Right hindlimb (tissue), 1 donor: ENCODE results near the gene CREBL2.
"Not testable (repeated sequence)": the region's sequence is repeated elsewhere in the genome, so short reads cannot be mapped to it uniquely, and the experiment has no call there.

ENCODE experiments used
- DNase-seq: peaks from one replicate; pipeline ENCODE4 v3.0.0-alpha.2; 2018

The CREBL2 gene

GRCh38 chr12:12599750-12600643, 11.7 kb upstream of the CREBL2 start:
- DNase-seq = no peak

- DNase-seq = no peak
Observed at GRCh38 chr12:12600659-12601058, 11.0 kb upstream of the CREBL2 start.

GRCh38 chr12:12604740-12605139, 6.9 kb upstream of the CREBL2 start:
- no peak for DNase-seq

- DNase-seq = no peak
Observed at GRCh38 chr12:12606781-12607589, 4.7 kb upstream of the CREBL2 start.

- no peak for DNase-seq
Observed at GRCh38 chr12:12608557-12608957, 3.1 kb upstream of the CREBL2 start.

GRCh38 chr12:12609692-12610091, 2.0 kb upstream of the CREBL2 start:
- no peak for DNase-seq

GRCh38 chr12:12610711-12611110, 965 bp upstream of the CREBL2 start:
- DNase-seq = no peak

GRCh38 chr12:12612358-12612757, 682 bp downstream of the CREBL2 start:
- DNase-seq = no peak

DNA sequence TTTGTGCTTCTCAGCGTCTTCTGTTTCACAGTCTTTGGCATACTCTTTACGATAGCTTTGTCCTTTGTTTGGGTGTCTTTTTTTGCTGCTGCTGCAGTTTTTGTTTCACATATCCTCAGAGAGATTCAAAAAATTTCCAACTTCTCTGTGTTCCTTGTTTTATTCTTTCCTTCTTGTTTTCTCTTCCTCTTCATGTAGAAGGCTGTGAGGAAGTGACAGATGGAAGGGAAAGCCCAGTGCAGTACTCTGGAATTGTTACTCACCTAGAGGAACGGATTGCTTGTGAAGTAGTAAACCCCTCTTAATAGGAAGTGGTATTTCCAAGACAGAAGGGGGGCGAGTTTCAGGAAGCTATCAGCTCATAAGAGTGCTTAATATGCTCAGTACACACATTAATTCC, 1.7 kb downstream of the CREBL2 start:
- no peak for DNase-seq

DNA sequence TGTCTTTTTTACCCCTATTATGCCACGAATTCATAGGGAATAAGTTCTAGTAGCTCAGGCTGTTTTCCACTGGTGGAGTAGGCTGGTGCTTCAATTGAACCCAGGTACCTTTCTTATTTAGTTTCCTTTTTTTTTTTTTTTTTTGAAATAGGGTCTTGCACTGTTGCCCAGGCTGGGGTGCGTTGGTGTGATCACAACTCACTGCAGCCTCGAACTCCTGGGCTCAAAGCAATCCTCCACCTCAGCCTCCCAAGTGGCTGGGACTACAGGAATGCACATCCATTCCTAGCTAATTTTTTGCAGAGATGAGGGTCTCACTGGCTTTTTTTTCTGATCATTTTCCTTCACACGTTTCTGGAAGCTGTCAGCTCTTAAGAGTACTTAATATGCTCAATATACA, 2.7 kb downstream of the CREBL2 start:
- DNase-seq = no peak

GRCh38 chr12:12616512-12617310, 5.0 kb downstream of the CREBL2 start:
- no peak for DNase-seq

DNA sequence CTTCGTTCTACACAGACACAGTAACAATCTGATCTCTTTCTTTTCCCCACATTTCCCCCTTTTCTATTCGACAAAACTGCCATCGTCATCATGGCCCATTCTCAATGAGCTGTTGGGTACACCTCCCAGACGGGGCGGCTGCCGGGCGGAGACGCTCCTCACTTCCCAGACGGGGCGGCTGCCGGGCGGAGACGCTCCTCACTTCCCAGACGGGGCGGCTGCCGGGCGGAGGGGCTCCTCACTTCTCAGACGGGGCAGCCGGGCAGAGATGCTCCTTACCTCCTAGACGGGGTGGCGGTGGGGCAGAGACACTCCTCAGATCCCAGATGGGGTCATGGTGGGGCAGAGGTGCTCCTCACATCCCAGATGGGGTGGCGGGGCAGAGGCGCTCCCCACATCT, 6.4 kb downstream of the CREBL2 start:
- DNase-seq = not testable (repeated sequence)

DNA sequence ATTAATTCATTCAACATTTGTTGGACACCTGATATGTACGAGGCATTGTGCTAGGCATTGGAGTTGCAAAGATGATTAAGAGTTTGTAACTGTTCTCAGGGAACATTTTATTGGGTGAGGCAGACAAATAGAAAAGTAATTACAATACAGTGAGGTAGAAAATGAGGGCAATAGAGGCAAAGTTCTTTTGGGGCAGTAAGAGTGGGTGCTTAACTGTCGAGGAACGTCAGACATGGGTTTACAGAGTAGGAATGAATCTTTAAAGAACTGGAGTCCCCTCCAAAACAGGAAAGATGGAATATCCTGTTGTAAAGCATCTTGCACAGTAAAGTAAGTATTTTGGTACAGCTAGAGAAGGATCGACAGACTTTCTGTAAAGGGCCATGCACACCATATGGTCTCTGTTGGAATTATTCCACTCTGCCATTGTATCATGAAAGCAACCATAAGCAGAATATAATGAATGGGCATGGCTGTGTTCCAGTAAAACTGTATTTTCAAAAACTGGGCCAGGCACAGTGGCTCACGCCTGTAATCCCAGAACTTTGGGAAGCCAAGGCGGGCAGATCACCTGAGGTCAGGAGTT, 9.1 kb downstream of the CREBL2 start:
- DNase-seq = no peak

GRCh38 chr12:12622418-12622817, 10.7 kb downstream of the CREBL2 start:
- DNase-seq = no peak

DNA sequence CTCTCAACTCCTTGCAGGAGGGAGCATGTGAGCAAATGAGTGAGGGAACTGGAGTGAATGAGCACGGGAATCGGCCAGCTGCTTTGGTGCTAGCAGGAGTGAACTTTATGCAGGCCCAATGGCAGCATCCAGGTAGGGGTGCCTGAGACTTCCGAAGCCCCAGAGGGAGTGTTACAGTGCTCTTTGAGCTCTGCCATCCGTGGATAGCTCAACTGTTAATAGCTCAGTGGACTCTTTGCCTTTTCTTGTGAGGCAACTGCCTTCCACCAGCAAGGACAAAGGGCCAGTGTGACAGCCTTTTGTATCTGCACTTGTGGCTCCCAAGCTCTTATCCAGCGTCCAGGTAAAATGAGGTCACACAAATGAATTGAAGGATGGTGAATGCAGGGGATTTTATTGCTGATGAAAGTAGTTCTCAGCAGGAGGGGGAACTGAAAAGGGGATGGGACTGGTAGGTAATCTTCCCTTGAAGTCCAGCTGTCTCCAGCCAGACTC, 12.9 kb downstream of the CREBL2 start:
- DNase-seq = no peak

DNA sequence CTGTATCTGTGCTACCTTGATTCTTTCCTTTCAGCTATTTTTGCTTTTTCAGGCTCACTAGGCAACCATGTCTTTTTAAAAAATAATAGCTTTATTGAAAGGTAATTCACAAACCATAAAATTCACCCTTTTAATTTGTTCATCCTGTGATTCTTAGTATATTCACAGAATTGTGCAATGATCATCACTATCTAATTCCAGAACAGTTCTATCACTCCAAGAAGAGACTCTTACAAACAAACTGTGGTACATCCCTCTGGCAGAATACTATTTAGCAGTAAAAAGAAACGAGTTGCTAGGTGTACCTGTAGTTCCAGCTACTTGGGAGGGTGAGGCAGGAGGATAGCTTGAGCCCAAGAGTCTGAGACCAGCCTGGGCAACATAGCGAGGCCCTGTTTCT, 14.8 kb downstream of the CREBL2 start:
- no peak for DNase-seq

DNA sequence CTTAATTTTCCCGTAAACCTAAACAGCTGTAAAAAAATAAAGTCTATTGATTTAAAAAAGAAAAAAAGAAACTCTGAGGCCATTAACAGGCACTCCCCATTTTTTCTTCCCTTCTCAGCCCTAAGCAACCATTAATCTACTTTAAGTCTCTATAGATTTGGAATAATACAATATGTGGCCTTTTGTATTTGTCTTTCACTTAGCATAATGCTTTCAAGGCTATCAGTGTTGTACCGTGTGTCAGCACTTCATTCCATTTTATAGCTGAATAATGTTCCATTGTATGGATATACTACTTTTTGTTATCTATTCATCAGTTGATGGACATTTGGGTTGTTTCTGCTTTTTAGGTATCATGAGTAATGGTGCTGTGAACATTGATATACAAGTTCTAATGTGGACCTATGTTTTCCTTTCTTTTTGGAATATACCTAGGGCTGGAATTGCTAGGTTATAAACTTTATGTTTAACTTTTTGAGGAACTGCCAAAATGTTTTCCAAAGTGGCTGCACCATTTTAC, 15.7 kb downstream of the CREBL2 start:
- no peak for DNase-seq

- no peak for DNase-seq
Observed at GRCh38 chr12:12628013-12628412, 16.3 kb downstream of the CREBL2 start.

GRCh38 chr12:12630850-12631249, 19.2 kb downstream of the CREBL2 start:
- no peak for DNase-seq

DNA sequence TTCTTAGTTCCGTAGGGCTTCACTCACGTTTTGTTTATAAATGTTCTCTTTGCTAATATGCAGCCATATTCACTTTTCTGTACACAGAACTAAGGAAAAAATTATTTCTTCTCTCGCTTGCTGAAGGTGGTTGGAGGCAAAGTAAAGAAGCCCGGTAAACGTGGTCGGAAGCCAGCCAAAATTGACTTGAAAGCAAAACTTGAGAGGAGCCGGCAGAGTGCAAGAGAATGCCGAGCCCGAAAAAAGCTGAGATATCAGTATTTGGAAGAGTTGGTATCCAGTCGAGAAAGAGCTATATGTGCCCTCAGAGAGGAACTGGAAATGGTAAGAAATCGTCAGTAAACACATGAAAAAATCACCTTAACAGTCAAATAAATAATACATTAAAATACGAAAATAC, 24.0 kb downstream of the CREBL2 start:
- DNase-seq = no peak

GRCh38 chr12:12636641-12637040, 25.0 kb downstream of the CREBL2 start:
- no peak for DNase-seq

- not testable (repeated sequence) for DNase-seq
Observed at GRCh38 chr12:12639995-12640394, 28.3 kb downstream of the CREBL2 start.
